Esophagus (tissue), 2 donors: ENCODE results near the gene CMIP. TPM values are rescaled to one million over a fixed set of nuclear protein-coding genes. Genes with fewer than 3 reads are reported as not detected.

Experiments used
- H3K27ac ChIP-seq, 2 donors: one replicate each; pipeline ENCODE4 v1.5.1; 2013; ENCODE audit warnings: low read depth in 2 of 2, mild to moderate bottlenecking in 2 of 2, inconsistent platforms in 1 of 2, low read length in 1 of 2, moderate library complexity in 1 of 2
- H3K27me3 ChIP-seq, 2 donors: one replicate each; pipeline ENCODE4 v1.6.1; 2013; ENCODE audit warnings: low read length in 2 of 2, control low read depth in 1 of 2, mild to moderate bottlenecking in 1 of 2; ENCODE audit not compliant: insufficient read depth in 2 of 2, control insufficient read depth in 1 of 2
- H3K36me3 ChIP-seq, 2 donors: one replicate each; pipeline ENCODE4 v1.6.1; 2013; ENCODE audit warnings: low read length in 1 of 2; ENCODE audit not compliant: control insufficient read depth in 2 of 2, insufficient read depth in 2 of 2
- H3K4me1 ChIP-seq, 2 donors: one replicate each; pipeline ENCODE4 v1.6.1; 2013; ENCODE audit warnings: low read length in 1 of 2; ENCODE audit not compliant: control insufficient read depth in 2 of 2, insufficient read depth in 2 of 2
- H3K4me3 ChIP-seq, 2 donors: one replicate each; pipeline ENCODE4 v1.5.1; 2013; ENCODE audit warnings: low read length in 2 of 2, mild to moderate bottlenecking in 2 of 2, low read depth in 1 of 2, moderate library complexity in 1 of 2
- H3K9me3 ChIP-seq, 2 donors: one replicate each; pipeline ENCODE4 v1.6.1; 2013; ENCODE audit warnings: mild to moderate bottlenecking in 2 of 2, low read depth in 1 of 2, low read length in 1 of 2, moderate library complexity in 1 of 2; ENCODE audit not compliant: control insufficient read depth in 2 of 2, insufficient read depth in 1 of 2
- WGBS, 2 donors: extraction: QIAGEN DNeasy Blood & Tissue Kit; methylation state at CpG; one replicate each; pipeline ENCODE4 v1.1.7; 2013; 5-methylcytosine and 5-hydroxymethylcytosine counted together
- polyA plus RNA-seq, 2 donors: library from polyadenylated mRNA; stranded (reverse); fragments of 200-250 nt; gene quantifications; one replicate each; pipeline ENCODE4 v1.2.3, GENCODE V29; 2013
- donor health status: healthy with polysubstance abuse.
- donor health status: Bipolar disorder and iron deficiency.

The CMIP gene
- polyA plus RNA-seq, 2 donors: 16.9 to 19.3 TPM

GRCh38 chr16:81548551-81548875 is 103.9 kb downstream of the CMIP start:
- H3K4me1 ChIP-seq: peaks cover 6 to 33% of the 10 kb centered on the region in 2 donors

GRCh38 chr16:81548876-81549546 is 104.4 kb downstream of the CMIP start:
- no peaks in the 10 kb centered on the region for H3K27me3 ChIP-seq
- no peak overlapping the region for H3K4me3 ChIP-seq
- no peaks in the 10 kb centered on the region for H3K36me3 ChIP-seq
- WGBS, 2 donors: 69 to 77% methylated on average over 10 of the region's 10 CpGs
- H3K4me1 ChIP-seq: peaks cover 7 to 34% of the 10 kb centered on the region in 2 donors
- no peak overlapping the region for H3K27ac ChIP-seq
- H3K9me3 ChIP-seq: no peaks in the 10 kb centered on the region

More at GRCh38 chr16:81548551-81548875, 103.9 kb downstream of the CMIP start:
- H3K9me3 ChIP-seq: no peaks in the 10 kb centered on the region
- H3K4me3 ChIP-seq: no peak overlapping the region
- H3K27me3 ChIP-seq: no peaks in the 10 kb centered on the region
- no peak overlapping the region for H3K27ac ChIP-seq
- 89 to 95% methylated on average over 3 of the region's 3 CpGs for WGBS, 2 donors
- no peaks in the 10 kb centered on the region for H3K36me3 ChIP-seq

GRCh38 chr16:81549547-81550431 is 105.2 kb downstream of the CMIP start:
- Histone ChIP-seq H3K9me3 (no peaks in the 10 kb centered on the region), H3K4me3 (no peak overlapping the region), H3K36me3 (no peaks in the 10 kb centered on the region), H3K27me3 (no peaks in the 10 kb centered on the region), H3K4me1 (peaks cover 7 to 34% of the 10 kb centered on the region in 2 donors), H3K27ac (no peak overlapping the region)
- 88 to 95% methylated on average over 19 of the region's 19 CpGs for WGBS, 2 donors

- no peaks in the 10 kb centered on the region for H3K27me3 ChIP-seq
- no peaks in the 10 kb centered on the region for H3K9me3 ChIP-seq
- WGBS, 2 donors: 52 to 65% methylated on average over 2 of the region's 2 CpGs
- peaks cover 0 to 4% of the 10 kb centered on the region in 2 donors for H3K36me3 ChIP-seq
- H3K4me1 ChIP-seq: peaks cover 3 to 32% of the 10 kb centered on the region in 2 donors
- no peak overlapping the region for H3K4me3 ChIP-seq
- no peak overlapping the region for H3K27ac ChIP-seq
These were observed 105.8 kb downstream of the CMIP start for GRCh38 chr16:81550432-81550808.

- H3K27me3 ChIP-seq: no peaks in the 10 kb centered on the region
- peaks cover 3 to 32% of the 10 kb centered on the region in 2 donors for H3K4me1 ChIP-seq
- H3K27ac ChIP-seq: no peak overlapping the region
- H3K4me3 ChIP-seq: no peak overlapping the region
- H3K36me3 ChIP-seq: peaks cover 0 to 4% of the 10 kb centered on the region in 2 donors
- no peaks in the 10 kb centered on the region for H3K9me3 ChIP-seq
- 66 to 68% methylated on average over 6 of the region's 6 CpGs for WGBS, 2 donors
These were observed 106.7 kb downstream of the CMIP start for GRCh38 chr16:81551151-81551808.

GRCh38 chr16:81551821-81552304 is 107.3 kb downstream of the CMIP start:
- Histone ChIP-seq H3K4me1 (peaks cover 3 to 32% of the 10 kb centered on the region in 2 donors), H3K27me3 (no peaks in the 10 kb centered on the region), H3K4me3 (no peak overlapping the region), H3K36me3 (peaks cover 0 to 4% of the 10 kb centered on the region in 2 donors), H3K27ac (peak overlapping the region; percentile 5 to 73), H3K9me3 (no peaks in the 10 kb centered on the region)
- 75% methylated on average over 11 of the region's 11 CpGs for WGBS, 2 donors

GRCh38 chr16:81552743-81553079 is 108.1 kb downstream of the CMIP start:
- H3K27me3 ChIP-seq: no peaks in the 10 kb centered on the region
- H3K4me1 ChIP-seq: peaks cover 3 to 32% of the 10 kb centered on the region in 2 donors
- H3K36me3 ChIP-seq: peaks cover 0 to 4% of the 10 kb centered on the region in 2 donors
- WGBS, 2 donors: 31 to 58% methylated on average over 1 of the region's 1 CpG
- no peak overlapping the region for H3K4me3 ChIP-seq
- H3K27ac ChIP-seq: peak overlapping the region; percentile 73 to 80
- no peaks in the 10 kb centered on the region for H3K9me3 ChIP-seq

GRCh38 chr16:81553080-81553813 is 108.6 kb downstream of the CMIP start:
- H3K27ac ChIP-seq: peak overlapping the region; percentile 73 to 80
- H3K9me3 ChIP-seq: no peaks in the 10 kb centered on the region
- H3K27me3 ChIP-seq: no peaks in the 10 kb centered on the region
- no peak overlapping the region for H3K4me3 ChIP-seq
- peaks cover 6 to 34% of the 10 kb centered on the region in 2 donors for H3K4me1 ChIP-seq
- H3K36me3 ChIP-seq: peaks cover 0 to 4% of the 10 kb centered on the region in 2 donors
- 34 to 50% methylated on average over 22 of the region's 22 CpGs for WGBS, 2 donors
